ENCODE data around the gene ERGIC2.

- TF ChIP-seq NCOR1 (IDR thresholded peaks at IDR 0.05; ENCODE audit: borderline replicate concordance, low read length): no peak
- TF ChIP-seq ZNF800 (CRISPR knock-in tag; IDR thresholded peaks at IDR 0.05): no peak
- no peak for TF ChIP-seq MTA3 (CRISPR knock-in tag; IDR thresholded peaks at IDR 0.05)
- no peak for TF ChIP-seq SIX1 (CRISPR knock-in tag; IDR thresholded peaks at IDR 0.05; ENCODE audit: borderline replicate concordance)
- TF ChIP-seq DZIP1 (CRISPR knock-in tag; IDR thresholded peaks at IDR 0.05): no peak
- TF ChIP-seq USF2 (IDR thresholded peaks at IDR 0.05; ENCODE audit: low read depth, low read length): no peak
- TF ChIP-seq USF2 (CRISPR knock-in tag; IDR thresholded peaks at IDR 0.05; ENCODE audit: borderline replicate concordance): no peak
- no peak for TF ChIP-seq ZNF260 (CRISPR knock-in tag; IDR thresholded peaks at IDR 0.05; ENCODE audit: borderline replicate concordance, low read depth)
- TF ChIP-seq MTERF4 (CRISPR knock-in tag; IDR thresholded peaks at IDR 0.05): no peak
Observed at GRCh38 chr12:29425722-29426121, 44.8 kb upstream of the ERGIC2 start.

All from HepG2 (cell line).